CD14-positive monocyte (primary cell): ENCODE measurements around the gene TNFRSF4. TPM values are rescaled to one million over a fixed set of nuclear protein-coding genes. Genes with fewer than 3 reads are reported as not detected.

ENCODE experiments used
- DNase-seq, 3 donors: peaks; one replicate each; pipeline ENCODE4 v3.0.0-alpha.2; 2011 to 2022
- H2AFZ ChIP-seq: 2 replicates; pipeline ENCODE4 v1.6.0; 2012; ENCODE audit warnings: mild to moderate bottlenecking, low read depth, low read length, inconsistent platforms; ENCODE audit not compliant: insufficient read depth, poor library complexity, severe bottlenecking
- H3K27ac ChIP-seq, 2 donors: 1 replicate in 1 of 2; 2 replicates in 1 of 2; pipeline ENCODE4 v1.5.1; 2012 to 2013; ENCODE audit warnings: low read length in 2 of 2, control low read depth in 1 of 2, inconsistent platforms in 1 of 2, low read depth in 1 of 2, mild to moderate bottlenecking in 1 of 2
- H3K27me3 ChIP-seq, 2 donors: one replicate each; pipeline versions ENCODE4 v1.6.0 to v1.6.1; 2011 to 2013; ENCODE audit warnings: low read length in 2 of 2; ENCODE audit not compliant: control insufficient read depth in 2 of 2, insufficient read depth in 2 of 2
- H3K36me3 ChIP-seq, 2 donors: replicated peaks in 1 of 2; 1 replicate in 1 of 2; 2 replicates in 1 of 2; pipeline versions ENCODE4 v1.5.1 to v1.6.1; 2012 to 2013; ENCODE audit warnings: low read length in 2 of 2, control low read depth in 1 of 2, inconsistent platforms in 1 of 2, mild to moderate bottlenecking in 1 of 2; ENCODE audit not compliant: insufficient read depth in 2 of 2, control insufficient read depth in 1 of 2
- H3K4me1 ChIP-seq, 2 donors: 1 replicate in 1 of 2; 2 replicates in 1 of 2; pipeline versions ENCODE4 v1.5.1 to v1.6.1; 2012 to 2013; ENCODE audit warnings: low read length in 2 of 2, control low read depth in 1 of 2, inconsistent platforms in 1 of 2, mild to moderate bottlenecking in 1 of 2, moderate library complexity in 1 of 2; ENCODE audit not compliant: insufficient read depth in 2 of 2, control insufficient read depth in 1 of 2
- H3K4me2 ChIP-seq: replicated peaks from 2 replicates; pipeline ENCODE3; 2012; ENCODE audit warnings: low read length, moderate library complexity, mild to moderate bottlenecking; ENCODE audit not compliant: poor library complexity, severe bottlenecking; ENCODE audit errors: extremely low read depth
- H3K4me3 ChIP-seq, 3 experiments: fragments of 200-600 bp in 1 of 3; sonication (generic) in 1 of 3; replicated peaks in 1 of 3; 1 replicate in 2 of 3; 2 replicates in 1 of 3; pipeline ENCODE4 v1.5.1; 2011 to 2013; ENCODE audit warnings: low read length in 3 of 3, mild to moderate bottlenecking in 3 of 3, control low read depth in 2 of 3, low read depth in 2 of 3, inconsistent platforms in 1 of 3, moderate library complexity in 1 of 3
- H3K79me2 ChIP-seq: 2 replicates; pipeline ENCODE4 v1.6.0; 2012; ENCODE audit warnings: mild to moderate bottlenecking, control low read depth, inconsistent platforms, low read length, moderate library complexity; ENCODE audit not compliant: insufficient read depth
- H3K9ac ChIP-seq: 2 replicates; pipeline ENCODE4 v1.6.0; 2017; ENCODE audit warnings: low read length, mild to moderate bottlenecking; ENCODE audit not compliant: insufficient read depth, poor library complexity, severe bottlenecking
- H3K9me3 ChIP-seq, 2 donors: replicated peaks in 1 of 2; 1 replicate in 1 of 2; 2 replicates in 1 of 2; pipeline versions ENCODE4 v1.5.1 to v1.6.1; 2012 to 2013; ENCODE audit warnings: low read length in 2 of 2, control low read depth in 1 of 2; ENCODE audit not compliant: control insufficient read depth in 1 of 2, insufficient read depth in 1 of 2
- H4K20me1 ChIP-seq: 2 replicates; pipeline ENCODE4 v1.6.0; 2012; ENCODE audit warnings: mild to moderate bottlenecking, low read length, control low read depth, moderate library complexity; ENCODE audit not compliant: insufficient read depth
- H3K27ac Mint-ChIP-seq, 7 donors: one replicate each; pipeline ENCODE4 v1.8.0; 2020; ENCODE audit warnings: mild to moderate bottlenecking in 7 of 7, mixed read lengths in 7 of 7, moderate library complexity in 6 of 7, inconsistent platforms in 2 of 7
- H3K27me3 Mint-ChIP-seq, 3 donors: one replicate each; pipeline ENCODE4 v1.8.0; 2021 to 2022; ENCODE audit warnings: low read depth in 3 of 3, mild to moderate bottlenecking in 3 of 3, mixed read lengths in 3 of 3, moderate library complexity in 3 of 3, inconsistent platforms in 1 of 3
- H3K36me3 Mint-ChIP-seq, 2 donors: one replicate each; pipeline ENCODE4 v1.8.0; 2020; ENCODE audit warnings: mixed read lengths in 2 of 2, inconsistent platforms in 1 of 2, mild to moderate bottlenecking in 1 of 2
- H3K4me1 Mint-ChIP-seq: one replicate; pipeline ENCODE4 v1.8.0; 2020; ENCODE audit warnings: mild to moderate bottlenecking, mixed read lengths
- H3K4me3 Mint-ChIP-seq, 2 donors: one replicate each; pipeline ENCODE4 v1.8.0; 2020; ENCODE audit warnings: mild to moderate bottlenecking in 2 of 2, mixed read lengths in 2 of 2, moderate library complexity in 1 of 2
- H3K9me3 Mint-ChIP-seq, 7 donors: one replicate each; pipeline ENCODE4 v1.8.0; 2020 to 2022; ENCODE audit warnings: mixed read lengths in 7 of 7, mild to moderate bottlenecking in 6 of 7, moderate library complexity in 6 of 7, inconsistent platforms in 2 of 7
- WGBS: methylation state at CpG from one replicate; pipeline ENCODE4 v1.1.5; 2013; ENCODE audit warnings: missing lambda C conversion rate; ENCODE audit not compliant: insufficient coverage; 5-methylcytosine and 5-hydroxymethylcytosine counted together
- intact Hi-C, 2 donors: fragments of 100-400 bp; cut with micrococcal nuclease; formaldehyde crosslinking; loops; one replicate each; pipeline versions ENCODE4 v1.15.0 to v1.15.1; 2023
- polyA plus RNA-seq, 3 donors: library from polyadenylated mRNA; depleted of rRNA in 1 of 3; unstranded in 2 of 3; stranded (reverse) in 1 of 3; fragments of 300-500 nt in 2 of 3; fragments of >200 nt in 1 of 3; fragmentation: Illumina TruSeq in 2 of 3; gene quantifications; 1 replicate in 2 of 3; 2 replicates in 1 of 3; pipeline ENCODE4 v1.2.3, GENCODE V29; 2012 to 2021
- TF ChIP-seq, protein P1 (sequence below): fragments of 200-600 bp; IDR thresholded peaks from one replicate; pipeline ENCODE4 v1.8.0; 2022; ENCODE audit warnings: antibody characterized with exemption, mild to moderate bottlenecking

TNFRSF4 gene
- polyA plus RNA-seq, 3 donors, result 0.05 TPM; not detected in 2

DNA sequence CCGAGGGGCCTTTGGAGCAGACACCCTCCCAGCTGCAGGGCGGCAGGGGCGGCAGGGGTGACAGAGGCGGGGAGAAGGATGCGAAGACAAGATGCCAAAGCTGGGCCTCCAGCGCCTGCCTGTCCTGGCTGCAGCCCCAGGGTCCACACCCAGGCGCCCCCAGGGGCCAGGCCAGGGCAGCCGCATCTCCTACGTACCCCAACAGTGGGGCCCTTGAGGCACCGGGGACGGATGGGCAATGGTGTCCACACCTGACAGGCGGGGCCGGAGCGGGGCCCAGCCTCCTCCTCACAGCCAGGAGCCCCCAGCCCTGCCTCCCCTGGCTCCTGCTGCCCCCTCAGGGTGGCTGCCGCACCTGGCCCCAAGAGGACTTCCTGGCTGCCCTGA, 25.3 kb upstream of the TNFRSF4 start:
- H3K27me3 Mint-ChIP-seq, result peaks cover 0 to 38% (median 1%) of the 10 kb centered on the region in 3 donors
- H3K4me3 ChIP-seq, result no peak overlapping the region
- H3K27ac ChIP-seq, result no peak overlapping the region
- no peak overlapping the region for H3K9ac ChIP-seq
- intact Hi-C loops, result loop anchor here in 1 of 2 donors (10.0 kb wide), 1 partner anchor 204 kb away; no protein-coding TSS in a partner anchor
- H3K9me3 Mint-ChIP-seq, result peaks cover 0 to 2% (median 0%) of the 10 kb centered on the region in 7 donors
- H3K4me2 ChIP-seq, result no peak overlapping the region
- no peak overlapping the region for H3K27ac Mint-ChIP-seq
- 75% methylated on average over 15 of the region's 15 CpGs for WGBS
- H3K36me3 ChIP-seq, result no peaks in the 10 kb centered on the region
- H3K9me3 ChIP-seq, result no peaks in the 10 kb centered on the region
- DNase-seq, result no peak
- no peak overlapping the region for H2AFZ ChIP-seq
- TF ChIP-seq, protein P1, sequence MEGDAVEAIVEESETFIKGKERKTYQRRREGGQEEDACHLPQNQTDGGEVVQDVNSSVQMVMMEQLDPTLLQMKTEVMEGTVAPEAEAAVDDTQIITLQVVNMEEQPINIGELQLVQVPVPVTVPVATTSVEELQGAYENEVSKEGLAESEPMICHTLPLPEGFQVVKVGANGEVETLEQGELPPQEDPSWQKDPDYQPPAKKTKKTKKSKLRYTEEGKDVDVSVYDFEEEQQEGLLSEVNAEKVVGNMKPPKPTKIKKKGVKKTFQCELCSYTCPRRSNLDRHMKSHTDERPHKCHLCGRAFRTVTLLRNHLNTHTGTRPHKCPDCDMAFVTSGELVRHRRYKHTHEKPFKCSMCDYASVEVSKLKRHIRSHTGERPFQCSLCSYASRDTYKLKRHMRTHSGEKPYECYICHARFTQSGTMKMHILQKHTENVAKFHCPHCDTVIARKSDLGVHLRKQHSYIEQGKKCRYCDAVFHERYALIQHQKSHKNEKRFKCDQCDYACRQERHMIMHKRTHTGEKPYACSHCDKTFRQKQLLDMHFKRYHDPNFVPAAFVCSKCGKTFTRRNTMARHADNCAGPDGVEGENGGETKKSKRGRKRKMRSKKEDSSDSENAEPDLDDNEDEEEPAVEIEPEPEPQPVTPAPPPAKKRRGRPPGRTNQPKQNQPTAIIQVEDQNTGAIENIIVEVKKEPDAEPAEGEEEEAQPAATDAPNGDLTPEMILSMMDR, result no peak
- peaks cover 0 to 6% of the 10 kb centered on the region in 2 donors for H3K27me3 ChIP-seq
- H4K20me1 ChIP-seq, result no peaks in the 10 kb centered on the region
- peaks cover 4% of the 10 kb centered on the region for H3K4me1 Mint-ChIP-seq
- peaks cover 3% of the 10 kb centered on the region for H3K79me2 ChIP-seq
- no peak overlapping the region for H3K4me3 Mint-ChIP-seq
- H3K36me3 Mint-ChIP-seq, result peaks cover 5% of the 10 kb centered on the region in 2 donors
- no peaks in the 10 kb centered on the region for H3K4me1 ChIP-seq

DNA sequence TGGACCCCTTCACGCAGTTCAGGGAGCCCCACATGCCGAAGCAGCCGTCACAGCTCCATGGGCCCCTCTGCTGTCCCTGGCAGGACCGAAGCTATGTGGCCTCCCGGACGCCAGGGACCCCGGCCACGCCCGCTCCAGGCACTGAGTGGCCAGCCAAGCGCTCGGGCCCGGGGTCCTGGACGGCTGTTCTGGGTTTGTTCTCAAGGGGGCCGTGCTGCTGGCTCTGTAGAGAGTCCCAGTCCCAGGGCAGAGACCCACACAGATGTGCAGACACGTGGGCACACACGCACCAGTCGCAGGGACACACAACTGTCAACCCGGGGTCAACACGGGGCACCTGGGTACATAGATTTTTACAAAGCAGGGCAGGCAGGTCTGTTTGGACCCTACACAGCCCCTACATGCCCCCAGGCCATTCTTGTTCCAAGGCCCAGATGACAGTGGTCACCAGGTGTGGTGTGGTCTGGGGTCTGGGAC, 24.8 kb upstream of the TNFRSF4 start:
- Mint-ChIP-seq H3K27ac (no peak overlapping the region), H3K27me3 (peaks cover 0 to 38% (median 1%) of the 10 kb centered on the region in 3 donors), H3K9me3 (peaks cover 0 to 2% (median 0%) of the 10 kb centered on the region in 7 donors), H3K4me3 (no peak overlapping the region), H3K4me1 (peaks cover 8% of the 10 kb centered on the region), H3K36me3 (peaks cover 9 to 10% of the 10 kb centered on the region in 2 donors)
- TF ChIP-seq, protein P1, result no peak
- no peak overlapping the region for H3K9ac ChIP-seq
- intact Hi-C loops, result loop anchor here in 1 of 2 donors (10.0 kb wide), 1 partner anchor 204 kb away; no protein-coding TSS in a partner anchor
- no peak overlapping the region for H3K4me2 ChIP-seq
- 75% methylated on average over 19 of the region's 19 CpGs for WGBS
- peaks cover 0 to 6% of the 10 kb centered on the region in 2 donors for H3K27me3 ChIP-seq
- no peak overlapping the region for H2AFZ ChIP-seq
- H3K4me1 ChIP-seq, result no peaks in the 10 kb centered on the region
- H3K36me3 ChIP-seq, result peaks cover 0 to 3% of the 10 kb centered on the region in 2 donors
- no peak for DNase-seq
- peaks cover 3% of the 10 kb centered on the region for H4K20me1 ChIP-seq
- H3K27ac ChIP-seq, result no peak overlapping the region
- no peaks in the 10 kb centered on the region for H3K9me3 ChIP-seq
- H3K79me2 ChIP-seq, result peaks cover 7% of the 10 kb centered on the region
- no peak overlapping the region for H3K4me3 ChIP-seq
